Measurements from ENCODE around the gene DCAF15.
A peak's percentile ranks its signal among the peaks of the same experiment; 100 is the strongest.
"Not testable (repeated sequence)": the region's sequence is repeated elsewhere in the genome, so short reads cannot be mapped to it uniquely, and the experiment has no call there.

Gene DCAF15, protein sequence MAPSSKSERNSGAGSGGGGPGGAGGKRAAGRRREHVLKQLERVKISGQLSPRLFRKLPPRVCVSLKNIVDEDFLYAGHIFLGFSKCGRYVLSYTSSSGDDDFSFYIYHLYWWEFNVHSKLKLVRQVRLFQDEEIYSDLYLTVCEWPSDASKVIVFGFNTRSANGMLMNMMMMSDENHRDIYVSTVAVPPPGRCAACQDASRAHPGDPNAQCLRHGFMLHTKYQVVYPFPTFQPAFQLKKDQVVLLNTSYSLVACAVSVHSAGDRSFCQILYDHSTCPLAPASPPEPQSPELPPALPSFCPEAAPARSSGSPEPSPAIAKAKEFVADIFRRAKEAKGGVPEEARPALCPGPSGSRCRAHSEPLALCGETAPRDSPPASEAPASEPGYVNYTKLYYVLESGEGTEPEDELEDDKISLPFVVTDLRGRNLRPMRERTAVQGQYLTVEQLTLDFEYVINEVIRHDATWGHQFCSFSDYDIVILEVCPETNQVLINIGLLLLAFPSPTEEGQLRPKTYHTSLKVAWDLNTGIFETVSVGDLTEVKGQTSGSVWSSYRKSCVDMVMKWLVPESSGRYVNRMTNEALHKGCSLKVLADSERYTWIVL

DNA sequence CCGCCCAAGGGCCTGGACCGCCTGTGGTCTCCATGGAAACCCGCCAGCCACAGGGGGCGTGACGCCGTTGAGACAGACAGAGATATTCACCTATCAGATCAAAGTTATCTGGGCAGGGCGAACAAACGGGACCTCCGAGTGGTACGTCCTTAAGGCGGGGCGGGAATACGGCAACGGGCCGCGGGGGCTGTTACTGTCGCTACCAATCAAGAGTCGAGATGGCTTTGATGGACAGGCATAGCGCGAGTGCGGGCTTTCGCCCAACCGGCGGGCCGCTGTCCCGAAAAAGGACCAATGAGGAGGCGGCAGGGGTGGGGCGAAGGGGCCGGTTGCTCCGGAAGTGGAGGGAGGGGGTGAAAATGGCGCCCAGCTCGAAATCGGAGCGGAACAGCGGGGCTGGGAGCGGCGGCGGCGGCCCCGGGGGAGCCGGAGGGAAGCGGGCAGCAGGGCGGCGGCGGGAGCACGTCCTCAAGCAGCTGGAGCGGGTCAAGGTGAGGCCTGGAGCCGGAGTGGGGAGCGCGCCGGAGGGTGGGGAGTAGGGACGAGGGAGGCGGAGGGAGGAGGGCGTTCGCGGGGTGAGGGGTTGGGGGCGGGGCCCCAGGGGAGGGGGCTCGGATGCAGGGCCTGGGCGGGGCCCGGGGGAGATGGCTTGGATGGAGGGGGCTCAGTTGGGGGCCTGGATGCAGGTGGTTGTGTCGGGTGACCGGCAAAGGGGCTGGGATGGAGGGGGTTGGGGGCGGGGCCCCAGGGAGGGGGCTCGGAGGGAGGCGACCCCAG lies at the start of gene DCAF15:
DCAF15 (plus strand) TSS at position 356 of the 777 bp plus-strand sequence; CDS start at position 360, 4 bp downstream.
- peak; percentile 97 for DNase-seq (ENCODE audit: low read depth)

DNA sequence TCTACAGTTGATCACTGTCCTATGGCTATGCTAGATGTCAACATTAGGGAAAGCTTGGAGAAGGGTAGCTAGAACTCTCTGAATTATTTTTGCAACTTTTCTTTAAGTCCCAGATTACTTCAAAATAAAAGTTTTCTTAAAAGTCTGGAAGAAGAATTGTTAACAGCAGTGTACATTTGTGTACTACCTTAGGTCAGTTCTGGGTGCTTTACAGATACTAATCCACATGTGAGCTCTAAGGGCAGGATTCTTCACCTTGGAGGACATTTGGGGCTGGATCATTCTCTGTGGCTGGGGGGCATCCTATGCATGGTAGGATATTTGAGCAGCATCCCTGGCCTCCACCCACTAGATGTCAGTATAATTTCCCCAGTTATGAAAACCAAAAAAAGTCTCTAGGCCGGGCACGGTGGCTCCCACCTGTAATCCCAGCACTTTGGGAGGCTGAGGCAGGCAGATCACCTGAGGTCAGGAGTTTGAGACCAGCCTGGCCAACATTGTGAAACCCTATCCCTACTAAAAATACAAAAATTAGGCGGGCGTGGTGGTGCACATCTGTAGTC lies 49.2 kb upstream of the DCAF15 start:
- no peak for DNase-seq (ENCODE audit: low read depth)

DNA sequence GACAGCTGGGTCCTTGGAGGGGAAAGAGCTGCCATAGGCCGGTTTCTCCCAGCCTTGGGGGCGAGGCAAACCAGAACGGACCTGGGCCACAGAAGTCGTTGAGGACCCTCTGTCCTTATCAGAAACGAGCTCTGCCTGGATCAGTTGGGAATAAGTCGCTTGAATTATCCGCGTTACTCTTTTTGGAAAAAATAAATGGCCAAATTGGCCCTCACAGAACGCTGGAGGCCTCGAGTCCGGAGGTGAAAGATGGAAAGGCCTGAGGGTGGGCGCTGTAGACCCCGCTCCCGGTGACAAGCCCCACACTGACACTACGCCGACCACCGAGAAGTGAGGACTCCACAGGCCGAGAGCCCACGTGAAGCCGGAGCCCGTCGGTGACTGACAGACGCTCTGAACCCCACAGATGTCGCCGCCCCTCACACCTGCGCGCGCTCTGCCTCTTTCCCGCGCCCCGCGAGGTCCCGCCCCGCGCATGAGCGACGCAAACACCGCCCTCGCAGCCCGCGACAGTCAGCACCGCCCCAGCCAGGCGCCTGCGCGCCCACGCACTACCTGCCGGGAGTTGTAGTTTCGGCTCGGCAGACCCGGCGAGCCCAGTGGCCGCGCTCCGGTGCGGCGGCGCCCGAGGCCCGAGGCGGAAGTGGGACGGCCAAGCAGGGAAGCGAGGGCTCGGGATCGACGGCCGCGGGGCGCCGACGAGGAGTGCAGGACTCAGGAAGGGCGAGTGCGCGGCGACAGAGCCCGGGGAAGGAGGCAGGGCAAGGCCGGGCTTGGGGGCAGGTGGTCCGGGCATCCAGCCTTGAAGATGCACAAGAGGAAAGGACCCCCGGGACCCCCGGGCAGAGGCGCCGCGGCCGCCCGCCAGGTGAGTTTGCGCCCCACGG lies 46.4 kb upstream of the DCAF15 start, which contains the start of the genes BRME1 and CC2D1A:
BRME1 (minus strand) TSS at position 484 of the 887 bp plus-strand sequence. CDS start 1,225 bp downstream, outside the sequence.
CC2D1A (plus strand) TSS at position 568 of the 887 bp plus-strand sequence; CDS start at position 809, 241 bp downstream.
- peak; percentile 52 for DNase-seq (ENCODE audit: low read depth)

DNA sequence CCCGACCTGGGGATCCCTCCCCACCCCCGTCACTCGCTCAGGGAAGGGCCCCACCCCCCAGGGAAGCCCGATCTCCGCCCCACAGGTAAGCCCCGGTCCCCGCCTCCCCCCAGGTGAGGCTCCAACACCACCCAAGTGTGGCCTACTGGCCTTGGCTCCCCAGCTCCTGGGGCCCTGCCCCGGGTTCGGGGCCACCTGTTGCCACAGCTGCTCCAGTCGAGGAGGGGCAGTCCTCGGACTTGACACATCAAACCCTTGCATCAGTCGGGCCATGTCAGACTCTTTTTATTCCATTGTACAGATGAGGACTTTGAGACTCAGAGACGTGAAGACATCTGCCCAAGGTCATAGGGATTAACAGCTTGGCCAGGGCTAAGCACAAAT lies 45.8 kb upstream of the DCAF15 start:
- DNase-seq (ENCODE audit: low read depth), result no peak

DNA sequence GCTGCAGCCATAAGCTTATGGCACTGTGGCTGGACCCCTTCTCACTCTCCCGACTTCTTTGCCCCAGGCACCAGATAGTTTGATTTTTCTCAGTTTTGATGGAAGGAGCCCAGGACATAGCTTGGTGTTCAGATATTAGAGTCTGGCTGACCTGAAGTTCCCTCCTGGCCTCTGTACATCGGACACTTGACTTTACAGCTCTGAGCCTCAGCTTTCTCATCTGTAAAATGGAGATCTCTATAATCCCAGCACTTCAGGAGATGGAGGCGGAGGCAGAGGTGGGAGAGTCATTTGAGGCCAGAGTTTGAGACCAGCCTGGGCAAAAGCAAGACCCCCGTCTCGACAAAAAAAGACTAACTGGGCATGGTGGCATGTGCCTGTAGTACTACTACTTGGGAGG lies 45.4 kb upstream of the DCAF15 start:
- no peak for DNase-seq (ENCODE audit: low read depth)

DNA sequence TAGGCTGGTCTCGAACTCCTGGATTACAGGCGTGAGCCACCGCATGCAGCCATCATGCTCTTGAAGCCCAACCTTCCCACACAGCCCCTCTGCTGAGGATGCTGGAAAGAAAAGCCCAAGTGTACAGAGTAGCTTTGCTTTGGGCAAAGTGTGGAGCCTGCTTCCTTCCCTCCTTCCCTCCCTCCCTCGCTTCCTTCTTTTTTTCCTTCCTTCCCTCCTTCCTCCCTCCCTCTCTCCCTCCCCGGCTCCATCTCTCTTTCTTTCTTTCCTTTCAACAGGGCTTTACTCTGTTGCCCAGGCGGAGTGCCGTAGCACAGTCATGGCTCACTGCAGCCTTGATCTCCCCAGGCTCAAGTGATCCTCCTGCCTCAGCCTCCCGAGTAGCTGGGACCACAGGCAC lies 43.6 kb upstream of the DCAF15 start:
- no peak for DNase-seq (ENCODE audit: low read depth)

DNA sequence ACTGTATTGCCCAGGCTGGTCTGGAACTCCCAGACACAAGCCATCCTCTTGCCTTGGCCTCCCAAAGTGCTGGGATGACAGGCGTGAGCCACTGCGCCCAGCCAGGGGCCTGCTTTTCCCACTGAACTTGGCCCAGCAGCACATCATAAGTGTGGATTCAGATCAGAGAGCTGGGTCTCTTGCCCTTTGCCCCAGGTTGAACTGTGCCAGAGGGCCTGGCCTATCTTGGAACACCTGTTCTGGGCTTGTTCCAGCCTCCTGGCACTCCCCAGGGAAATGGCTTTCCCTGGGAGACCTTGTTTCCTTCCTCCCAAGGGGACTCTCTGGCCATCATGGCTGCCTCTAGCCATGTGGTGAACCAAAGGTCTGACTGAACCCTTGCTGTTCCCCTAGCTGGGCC lies 42.9 kb upstream of the DCAF15 start:
- DNase-seq (ENCODE audit: low read depth), result no peak

DNA sequence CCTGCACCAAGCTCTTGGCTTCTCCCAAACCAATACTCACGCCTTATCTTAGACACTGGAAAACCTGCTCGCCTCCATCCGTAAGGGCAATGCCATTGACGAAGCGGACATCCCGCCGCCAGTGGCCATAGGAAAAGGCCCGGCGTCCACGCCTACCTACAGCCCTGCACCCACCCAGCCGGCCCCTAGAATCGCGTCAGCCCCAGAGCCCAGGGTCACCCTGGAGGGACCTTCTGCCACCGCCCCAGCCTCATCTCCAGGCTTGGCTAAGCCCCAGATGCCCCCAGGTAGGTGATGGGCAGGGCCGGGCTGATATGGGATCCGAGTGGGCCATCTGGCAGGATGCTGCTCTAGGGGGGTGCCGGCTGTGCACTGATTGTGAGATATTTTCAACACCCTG lies 39.0 kb upstream of the DCAF15 start:
- no peak for DNase-seq (ENCODE audit: low read depth)

DNA sequence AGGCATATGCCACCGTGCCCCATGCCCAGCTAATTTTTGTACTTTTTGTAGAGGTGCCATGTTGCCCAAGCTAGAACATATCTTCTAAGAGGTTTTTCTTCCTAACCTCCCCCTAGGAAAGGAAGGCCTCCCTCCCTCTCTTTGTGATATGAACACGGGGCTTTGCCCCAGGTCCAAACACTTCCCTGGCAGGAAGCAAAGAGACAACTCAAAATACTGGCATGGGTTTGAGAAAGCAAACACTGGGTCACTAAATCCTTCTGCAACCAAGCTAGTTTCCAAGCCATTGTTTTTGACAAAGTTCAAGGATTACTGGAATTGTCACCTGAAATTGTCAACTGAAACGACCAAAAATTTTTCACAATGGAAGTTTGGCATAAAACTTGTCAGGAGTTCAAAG lies 37.5 kb upstream of the DCAF15 start:
- no peak for DNase-seq (ENCODE audit: low read depth)

DNA sequence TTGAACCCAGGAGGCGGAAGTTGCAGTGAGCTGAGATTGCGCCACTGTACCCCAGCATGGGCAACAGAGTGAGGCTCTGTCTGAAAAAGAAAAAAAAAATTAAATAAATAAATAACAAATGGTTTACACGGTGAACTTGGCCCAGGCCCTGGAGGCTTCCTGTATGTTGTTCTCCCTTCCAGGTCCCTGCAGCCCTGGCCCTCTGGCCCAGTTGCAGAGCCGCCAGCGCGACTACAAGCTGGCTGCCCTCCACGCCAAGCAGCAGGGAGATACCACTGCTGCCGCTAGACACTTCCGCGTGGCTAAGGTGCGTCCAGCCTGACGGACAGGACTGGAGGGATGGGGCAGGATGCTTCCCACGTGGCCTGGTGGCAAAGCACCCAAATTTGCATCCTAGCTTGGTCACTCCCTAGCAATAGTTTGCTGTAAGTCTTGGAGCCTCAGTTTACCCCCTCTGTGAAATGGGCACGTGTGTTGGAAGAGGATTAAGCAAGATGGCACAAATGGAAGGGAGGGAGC lies 34.4 kb upstream of the DCAF15 start:
- DNase-seq (ENCODE audit: low read depth), result no peak

DNA sequence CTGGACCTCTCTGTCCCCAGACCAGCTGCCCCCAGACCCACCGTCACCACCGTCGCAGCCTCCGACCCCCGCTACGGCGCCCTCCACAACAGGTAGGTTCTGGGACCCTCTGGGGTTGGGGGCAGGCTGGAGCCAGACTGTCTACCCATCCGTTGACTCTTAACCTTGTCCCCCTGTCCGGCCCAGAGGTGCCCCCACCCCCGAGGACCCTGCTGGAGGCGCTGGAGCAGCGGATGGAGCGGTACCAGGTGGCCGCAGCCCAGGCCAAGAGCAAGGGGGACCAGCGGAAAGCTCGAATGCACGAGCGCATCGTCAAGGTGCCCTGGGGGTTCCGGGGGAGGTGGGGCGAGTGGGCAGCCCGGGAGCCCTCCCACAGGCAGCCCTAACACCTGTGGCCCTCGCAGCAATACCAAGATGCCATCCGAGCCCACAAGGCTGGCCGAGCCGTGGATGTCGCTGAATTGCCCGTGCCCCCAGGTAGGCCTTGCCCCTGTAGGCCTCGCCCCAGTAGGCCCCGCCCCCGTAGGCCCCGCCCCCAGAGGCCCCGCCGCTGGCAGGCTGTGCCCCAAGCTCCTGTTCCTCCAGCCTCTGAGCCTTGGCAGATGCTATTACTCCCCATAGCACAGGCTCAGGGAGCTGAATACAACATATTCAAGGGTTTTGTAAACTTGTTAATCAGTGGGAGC lies 33.4 kb upstream of the DCAF15 start:
- DNase-seq (ENCODE audit: low read depth), result no peak

DNA sequence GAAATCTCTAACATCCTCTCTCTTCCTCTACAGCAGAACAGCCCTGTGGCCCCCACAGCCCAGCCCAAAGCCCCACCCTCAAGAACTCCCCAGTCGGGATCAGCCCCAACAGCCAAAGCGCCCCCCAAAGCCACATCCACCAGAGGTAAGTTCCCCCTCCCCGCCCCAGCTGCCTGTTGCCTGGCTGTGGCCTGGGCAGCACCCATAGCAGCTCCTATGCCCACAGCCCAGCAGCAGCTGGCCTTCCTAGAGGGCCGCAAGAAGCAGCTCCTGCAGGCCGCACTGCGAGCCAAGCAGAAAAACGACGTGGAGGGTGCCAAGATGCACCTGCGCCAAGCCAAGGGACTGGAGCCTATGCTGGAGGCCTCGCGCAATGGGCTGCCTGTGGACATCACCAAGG lies 31.8 kb upstream of the DCAF15 start:
- DNase-seq (ENCODE audit: low read depth), result no peak

DNA sequence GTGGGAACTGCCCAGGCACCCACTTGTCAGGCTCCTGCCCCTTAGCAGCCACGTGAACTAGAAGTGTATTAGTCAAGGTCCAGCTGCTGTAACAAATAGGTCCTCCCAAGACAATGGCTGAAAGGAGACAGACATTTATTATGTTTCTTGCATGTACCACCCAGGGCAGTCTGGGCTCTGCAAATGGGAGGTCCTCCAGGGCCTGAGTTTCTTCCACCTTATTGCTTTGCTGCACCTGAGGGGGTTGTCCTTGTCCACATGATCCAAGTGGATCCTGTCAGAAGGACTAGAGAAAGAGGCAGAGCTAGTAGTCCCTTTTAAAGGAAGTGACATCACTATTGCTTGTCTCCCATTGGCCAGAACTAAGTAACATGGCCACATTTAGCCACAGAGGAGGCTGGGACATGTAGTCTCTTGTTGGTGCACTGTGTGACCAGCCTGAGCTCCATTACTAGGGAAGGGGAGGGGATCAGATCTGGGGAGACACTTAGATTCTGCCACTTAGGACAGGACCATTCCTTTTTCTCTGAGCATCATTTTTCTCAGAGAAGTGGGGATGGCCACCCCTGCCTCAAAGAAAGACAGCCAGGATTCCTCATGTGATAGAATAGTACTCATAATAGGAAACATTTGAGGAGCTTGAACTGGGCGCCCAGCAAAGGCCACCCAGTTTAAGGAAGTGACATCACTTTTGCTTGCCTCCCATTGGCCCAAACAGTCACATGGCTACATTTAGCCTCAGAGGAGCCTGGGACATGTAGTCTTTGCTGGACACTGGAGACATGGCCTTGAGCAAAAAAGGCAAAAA lies 31.2 kb upstream of the DCAF15 start:
- peak; percentile 50 for DNase-seq (ENCODE audit: low read depth)

DNA sequence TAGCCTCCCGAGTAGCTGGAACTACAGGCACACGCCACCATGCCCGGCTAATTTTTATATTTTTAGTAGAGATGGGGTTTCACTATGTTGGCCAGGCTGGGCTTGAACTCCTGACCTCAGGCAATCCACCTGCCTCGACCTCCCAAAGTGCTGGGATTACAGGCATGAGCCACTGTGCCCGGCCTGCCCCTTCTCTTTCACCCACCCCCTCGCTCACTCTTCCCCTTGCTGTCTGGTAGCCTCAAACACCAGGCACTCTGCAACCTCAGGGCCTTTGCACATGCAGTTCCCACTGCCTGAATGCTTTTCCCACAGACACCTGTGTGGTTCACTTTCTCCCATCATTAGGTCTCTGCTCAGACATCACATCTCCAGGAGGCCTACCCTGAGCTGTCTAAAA lies 30.2 kb upstream of the DCAF15 start:
- DNase-seq (ENCODE audit: low read depth), result not testable (repeated sequence)

DNA sequence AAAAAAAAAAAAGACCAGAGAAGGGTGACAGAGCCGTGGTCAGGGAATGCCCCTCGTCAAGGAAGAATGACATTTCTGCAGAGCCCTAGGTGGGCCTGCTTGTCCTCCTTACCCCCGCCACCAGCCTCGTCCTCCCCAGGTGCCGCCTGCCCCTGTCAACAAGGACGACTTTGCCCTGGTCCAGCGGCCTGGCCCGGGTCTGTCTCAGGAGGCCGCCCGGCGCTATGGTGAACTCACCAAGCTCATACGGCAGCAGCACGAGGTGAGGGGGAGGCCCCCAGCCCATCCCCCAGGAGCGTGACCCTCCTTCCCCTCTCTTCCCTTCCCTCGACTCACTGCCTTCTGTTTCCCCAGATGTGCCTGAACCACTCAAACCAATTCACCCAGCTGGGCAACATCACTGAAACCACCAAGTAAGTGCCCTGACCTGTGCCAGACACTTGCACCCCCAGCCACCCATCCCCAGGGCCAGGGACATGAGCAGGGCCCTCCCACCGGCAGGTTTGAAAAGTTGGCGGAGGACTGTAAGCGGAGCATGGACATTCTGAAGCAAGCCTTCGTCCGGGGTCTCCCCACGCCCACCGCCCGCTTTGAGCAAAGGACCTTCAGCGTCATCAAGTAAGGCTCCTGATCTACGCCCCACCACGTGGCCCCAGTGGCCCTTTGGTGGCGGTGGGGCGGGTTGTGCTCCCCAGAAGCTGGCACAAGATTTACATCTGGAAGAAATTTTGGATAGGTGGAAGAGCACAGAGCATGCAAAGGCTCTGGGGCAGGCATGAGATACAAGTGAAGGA lies 28.9 kb upstream of the DCAF15 start:
- DNase-seq (ENCODE audit: low read depth), result no peak

DNA sequence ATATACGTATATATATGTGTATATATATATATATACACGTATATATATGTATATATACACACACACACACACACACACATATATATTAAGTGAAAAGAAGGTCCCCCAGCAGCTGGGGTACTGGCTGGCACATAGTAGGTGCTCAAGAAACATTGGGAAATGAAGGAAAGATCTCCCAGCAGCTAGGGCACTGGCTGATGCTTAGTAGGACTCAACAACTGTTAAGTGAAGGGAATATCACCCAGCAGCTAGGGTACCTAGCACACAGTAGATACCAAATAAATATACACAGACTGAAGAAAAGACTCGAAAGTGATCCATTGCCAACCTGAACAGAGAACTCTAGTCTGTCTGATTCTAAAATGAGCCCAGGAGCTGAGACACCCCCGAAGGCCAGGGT lies 26.3 kb upstream of the DCAF15 start:
- DNase-seq (ENCODE audit: low read depth), result no peak

DNA sequence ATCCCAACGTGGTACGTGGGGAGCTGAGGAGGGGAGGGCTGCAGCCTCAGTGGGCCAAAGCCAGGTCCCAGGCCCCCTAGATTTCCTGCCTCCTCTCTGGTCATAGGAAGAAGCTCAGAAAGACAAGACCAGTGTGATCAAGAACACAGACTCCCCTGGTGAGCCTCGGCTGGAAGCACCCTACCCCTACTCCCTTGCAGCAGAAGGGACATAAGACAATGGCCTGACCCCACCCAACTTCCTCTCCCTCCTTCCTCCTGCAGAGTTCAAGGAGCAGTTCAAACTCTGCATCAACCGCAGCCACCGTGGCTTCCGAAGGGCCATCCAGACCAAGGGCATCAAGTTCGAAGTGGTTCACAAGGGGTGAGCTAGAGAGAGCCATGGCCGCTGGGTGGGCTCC lies 25.6 kb upstream of the DCAF15 start:
- DNase-seq (ENCODE audit: low read depth), result no peak

DNA sequence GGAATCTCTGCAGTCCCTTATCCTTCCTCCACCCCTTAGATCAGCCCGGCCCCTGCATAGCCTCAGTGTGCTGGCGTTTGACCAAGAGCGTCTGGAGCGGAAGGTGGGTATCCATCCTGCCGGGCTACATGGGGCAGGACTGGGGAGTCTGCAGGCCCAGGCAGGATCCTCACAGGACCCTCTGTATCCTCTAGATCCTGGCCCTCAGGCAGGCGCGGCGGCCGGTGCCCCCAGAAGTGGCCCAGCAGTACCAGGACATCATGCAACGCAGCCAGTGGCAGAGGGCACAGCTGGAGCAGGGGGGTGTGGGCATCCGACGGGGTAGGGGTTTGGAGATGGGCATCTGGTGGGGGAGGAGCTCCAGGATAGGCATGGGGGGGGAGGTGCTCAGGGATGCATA lies 23.0 kb upstream of the DCAF15 start:
- no peak for DNase-seq (ENCODE audit: low read depth)

DNA sequence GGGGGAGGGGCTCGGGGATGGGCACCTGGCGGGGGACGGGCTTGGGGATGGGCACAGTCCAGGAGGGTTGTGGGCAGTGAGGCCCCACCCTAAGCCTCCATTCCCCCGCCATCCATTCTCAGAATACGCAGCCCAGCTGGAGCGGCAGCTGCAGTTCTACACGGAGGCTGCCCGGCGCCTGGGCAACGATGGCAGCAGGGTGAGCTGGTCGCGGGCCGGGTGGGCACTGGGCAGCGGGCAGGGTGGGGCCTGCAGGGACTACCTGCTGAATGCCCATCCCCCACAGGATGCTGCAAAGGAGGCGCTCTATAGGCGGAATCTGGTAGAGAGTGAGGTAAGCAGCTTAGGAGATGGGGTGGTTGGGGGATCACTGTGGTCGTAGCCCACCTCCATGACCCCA lies 22.4 kb upstream of the DCAF15 start:
- no peak for DNase-seq (ENCODE audit: low read depth)

All from HS-27A (cell line).